Esophagus muscularis mucosa (tissue), 3 donors: Measurements from ENCODE around the gene URI1.

Experiments used
- CTCF ChIP-seq, 3 experiments: fragments of 200-600 bp in 2 of 3; fragments of 450-650 bp in 1 of 3; sonication (generic) in 2 of 3; IDR thresholded peaks; one replicate each; pipeline ENCODE4 v1.5.1; 2017 to 2019; ENCODE audit warnings: antibody characterized with exemption in 3 of 3, mild to moderate bottlenecking in 2 of 3, moderate library complexity in 1 of 3
- POLR2A ChIP-seq: fragments of 450-650 bp; IDR thresholded peaks from one replicate; pipeline ENCODE4 v1.6.1; 2017; ENCODE audit warnings: antibody characterized with exemption, moderate library complexity, mild to moderate bottlenecking, low read depth
- POLR2AphosphoS5 ChIP-seq, 2 donors: sonication (generic); formaldehyde crosslinking; IDR thresholded peaks; one replicate each; pipeline ENCODE4 v1.6.1; 2017; ENCODE audit warnings: antibody characterized with exemption in 2 of 2

GRCh38 chr19:30006207-30006606, 64.2 kb downstream of the URI1 start:
- no peak for TF ChIP-seq CTCF (IDR thresholded peaks at IDR 0.05)
- TF ChIP-seq POLR2A: no peak
- no peak for TF ChIP-seq POLR2AphosphoS5 (IDR thresholded peaks at IDR 0.05)
